GM21825 (cell line): ENCODE data around the gene ATF7IP2.
A peak's percentile ranks its signal among the peaks of the same experiment; 100 is the strongest.
"Not testable (repeated sequence)": the region's sequence is repeated elsewhere in the genome, so short reads cannot be mapped to it uniquely, and the experiment has no call there.

Experiments used
- ATAC-seq: cut with Tn5 transposase; IDR thresholded peaks from one replicate; pipeline ENCODE4 v1.9.1; 2021; ENCODE audit warnings: mild to moderate bottlenecking, moderate library complexity; ENCODE audit not compliant: unreplicated experiment

The ATF7IP2 gene, protein sequence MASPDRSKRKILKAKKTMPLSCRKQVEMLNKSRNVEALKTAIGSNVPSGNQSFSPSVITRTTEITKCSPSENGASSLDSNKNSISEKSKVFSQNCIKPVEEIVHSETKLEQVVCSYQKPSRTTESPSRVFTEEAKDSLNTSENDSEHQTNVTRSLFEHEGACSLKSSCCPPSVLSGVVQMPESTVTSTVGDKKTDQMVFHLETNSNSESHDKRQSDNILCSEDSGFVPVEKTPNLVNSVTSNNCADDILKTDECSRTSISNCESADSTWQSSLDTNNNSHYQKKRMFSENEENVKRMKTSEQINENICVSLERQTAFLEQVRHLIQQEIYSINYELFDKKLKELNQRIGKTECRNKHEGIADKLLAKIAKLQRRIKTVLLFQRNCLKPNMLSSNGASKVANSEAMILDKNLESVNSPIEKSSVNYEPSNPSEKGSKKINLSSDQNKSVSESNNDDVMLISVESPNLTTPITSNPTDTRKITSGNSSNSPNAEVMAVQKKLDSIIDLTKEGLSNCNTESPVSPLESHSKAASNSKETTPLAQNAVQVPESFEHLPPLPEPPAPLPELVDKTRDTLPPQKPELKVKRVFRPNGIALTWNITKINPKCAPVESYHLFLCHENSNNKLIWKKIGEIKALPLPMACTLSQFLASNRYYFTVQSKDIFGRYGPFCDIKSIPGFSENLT

DNA sequence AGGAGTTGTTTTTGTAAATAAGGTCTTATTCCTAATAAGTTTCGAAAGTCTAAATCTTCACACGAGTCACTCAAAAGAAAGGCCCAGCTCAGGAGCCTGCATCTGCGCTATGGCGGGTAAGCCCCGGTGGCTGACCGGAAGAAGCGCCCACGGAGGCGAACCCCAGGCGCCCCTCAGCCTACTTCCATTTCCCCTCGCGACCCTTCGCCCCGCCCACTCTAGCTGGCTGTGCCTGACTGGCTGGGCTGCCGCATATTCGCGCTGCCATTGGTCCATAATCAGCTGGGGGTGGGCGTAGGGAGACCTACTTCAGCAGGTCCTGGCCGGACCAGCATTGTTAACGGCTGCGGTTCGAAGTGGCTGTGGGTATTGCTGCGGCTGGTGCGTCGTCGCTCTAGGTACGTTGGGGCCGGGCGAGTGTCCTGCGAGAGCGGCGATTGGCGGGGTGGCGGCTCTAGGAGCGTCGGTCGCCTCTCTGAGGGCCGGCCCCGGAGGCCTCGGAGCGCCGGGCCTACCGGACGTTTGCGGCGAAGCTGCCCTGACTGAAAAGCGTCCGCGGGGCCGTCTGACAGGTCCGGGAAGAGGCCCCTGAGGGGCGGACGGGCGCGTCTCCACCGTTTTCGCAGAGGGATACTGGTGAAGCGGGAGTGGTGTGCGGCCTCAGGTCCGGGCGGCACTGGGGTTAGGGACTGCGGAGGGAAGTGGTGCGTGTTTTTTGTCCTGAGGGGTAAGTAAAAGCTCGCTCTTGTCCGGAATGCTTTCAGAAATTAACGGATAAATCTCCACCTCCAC, at the start of gene ATF7IP2:
Gene ATF7IP2, plus strand, starts transcription at position 337 of the 792 bp plus-strand sequence. CDS start 44,560 bp downstream, outside the sequence.
- peak; percentile 91 for ATAC-seq

DNA sequence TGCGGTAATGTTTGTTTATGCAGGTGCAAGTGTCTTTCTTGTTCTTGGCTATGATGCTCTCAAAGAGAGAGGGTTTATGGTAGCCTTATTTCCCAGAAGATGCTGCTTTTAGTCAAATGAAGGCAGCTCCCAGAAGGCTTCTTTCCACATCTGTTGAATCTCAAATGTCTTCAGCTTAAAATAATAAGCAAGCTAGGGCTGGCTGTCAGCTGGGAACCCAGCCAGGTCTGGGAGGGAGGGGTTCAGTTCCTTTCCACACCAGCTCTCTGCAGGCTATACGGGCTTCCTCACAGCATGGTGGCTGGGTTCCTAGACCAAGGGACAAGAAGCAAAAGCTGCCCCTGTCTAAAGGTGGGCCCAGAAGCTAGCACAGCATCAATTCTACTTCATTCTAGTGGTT, 47.4 kb upstream of the ATF7IP2 start:
- no peak for ATAC-seq

DNA sequence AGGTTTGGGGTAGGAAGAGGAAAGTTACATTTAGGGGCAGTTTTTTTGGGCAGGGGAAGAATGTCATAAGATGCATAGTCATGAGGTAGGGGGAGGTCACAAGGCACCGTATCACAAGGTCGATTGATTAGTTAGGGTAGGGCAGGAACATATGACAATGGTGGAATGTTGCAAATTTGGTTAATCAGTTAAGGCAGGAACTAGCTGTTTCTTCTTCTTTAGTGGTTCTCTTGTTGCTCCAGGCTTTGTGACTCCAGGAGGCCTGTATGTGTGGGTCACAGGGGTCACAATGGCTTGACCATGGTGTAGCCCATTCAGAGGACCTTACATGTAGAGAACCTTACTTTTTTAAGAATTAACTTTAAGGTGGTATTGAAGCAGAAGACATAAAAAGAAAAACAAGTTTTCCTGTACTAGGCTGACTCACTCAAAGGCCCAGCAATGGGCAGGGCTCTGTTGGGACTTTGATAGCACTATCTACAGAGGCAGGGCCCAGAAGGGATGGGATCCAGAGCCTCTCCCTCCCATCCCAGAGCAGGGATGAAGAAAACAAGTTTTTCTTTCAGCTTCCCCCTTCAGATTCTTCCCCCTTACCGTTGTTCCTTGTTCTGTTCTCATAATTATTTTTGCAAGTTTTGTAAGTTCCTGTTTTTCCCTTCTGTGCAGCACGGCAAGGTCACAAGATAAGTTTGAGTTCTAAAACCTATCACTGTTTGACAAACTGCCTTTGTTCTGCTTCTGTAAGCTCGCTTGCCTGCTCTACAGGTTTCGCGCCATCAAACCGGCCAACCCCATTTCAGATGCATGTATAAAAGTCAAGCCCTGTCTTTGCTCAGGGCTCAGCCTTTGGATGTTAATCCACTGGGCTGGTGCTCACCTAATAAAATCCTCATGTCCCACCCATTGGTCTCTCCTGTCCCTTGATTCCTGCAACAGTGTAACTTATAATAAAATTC, 45.8 kb upstream of the ATF7IP2 start:
- ATAC-seq: no peak

DNA sequence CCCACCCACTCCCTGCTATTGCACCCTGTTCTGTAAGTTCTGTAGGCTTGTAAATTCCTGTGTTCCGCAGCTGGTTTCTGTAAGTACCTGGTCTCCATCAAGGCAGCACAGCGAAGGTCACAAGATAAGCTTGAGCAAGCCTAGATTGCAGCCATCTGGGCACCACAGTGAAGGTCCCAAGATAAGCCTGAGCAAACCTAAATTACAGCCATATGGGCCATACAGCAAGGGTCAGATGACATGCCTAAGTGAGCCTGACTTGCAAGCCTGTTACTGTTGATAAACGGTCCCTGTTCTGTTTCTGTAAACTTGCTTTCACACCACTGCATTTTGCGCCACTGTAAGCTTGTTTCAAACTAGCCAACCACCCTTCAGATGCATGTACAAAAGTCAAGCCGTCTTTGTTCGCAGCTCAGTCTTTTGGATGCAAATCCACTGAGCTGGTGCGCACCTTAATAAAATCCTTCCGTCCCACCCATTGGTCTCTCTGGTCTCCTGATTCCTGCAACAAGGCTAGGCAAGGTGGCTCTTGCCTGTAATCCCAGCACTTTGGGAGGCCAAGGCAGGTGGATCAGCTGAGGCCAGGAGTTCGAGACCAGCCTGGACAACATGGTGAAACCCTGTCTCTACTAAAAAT, 42.6 kb upstream of the ATF7IP2 start:
- no peak for ATAC-seq

DNA sequence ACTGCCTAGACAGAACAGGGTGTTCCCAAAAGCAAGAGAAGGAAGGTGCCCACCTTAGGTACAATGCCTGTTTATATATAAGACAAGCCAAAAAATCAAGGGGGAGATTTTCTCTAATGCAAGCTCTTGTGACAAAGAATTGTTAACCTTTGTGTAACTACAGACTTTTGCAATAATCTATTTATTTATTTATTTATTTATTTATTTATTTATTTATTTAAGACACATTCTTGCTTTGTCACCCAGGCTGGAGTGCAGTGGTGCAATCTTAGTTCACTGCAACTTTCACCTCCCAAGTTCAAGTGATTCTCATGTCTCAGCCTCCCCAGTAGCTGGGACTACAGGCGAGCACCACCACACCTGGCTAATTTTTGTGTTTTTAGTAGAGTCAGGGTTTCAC, 41.2 kb upstream of the ATF7IP2 start:
- not testable (repeated sequence) for ATAC-seq

DNA sequence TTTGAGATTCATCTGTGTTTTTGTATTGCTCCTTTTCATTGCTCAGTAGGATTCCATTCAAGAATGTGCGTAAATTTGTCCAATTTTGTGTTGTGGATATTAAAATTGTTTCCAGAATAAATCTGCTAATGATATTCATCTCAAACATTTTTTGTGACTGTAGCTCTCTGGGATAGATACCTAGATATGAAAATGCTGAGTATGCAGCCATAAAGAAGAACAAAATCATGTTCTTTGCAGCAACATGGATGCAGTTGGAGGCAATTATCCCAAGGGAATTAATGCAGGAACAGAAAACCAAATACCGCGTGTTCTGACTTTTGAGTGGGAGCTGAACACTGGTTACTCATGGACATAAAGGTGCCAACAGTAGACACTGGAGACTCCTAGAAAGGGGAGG, 40.2 kb upstream of the ATF7IP2 start:
- ATAC-seq: no peak

DNA sequence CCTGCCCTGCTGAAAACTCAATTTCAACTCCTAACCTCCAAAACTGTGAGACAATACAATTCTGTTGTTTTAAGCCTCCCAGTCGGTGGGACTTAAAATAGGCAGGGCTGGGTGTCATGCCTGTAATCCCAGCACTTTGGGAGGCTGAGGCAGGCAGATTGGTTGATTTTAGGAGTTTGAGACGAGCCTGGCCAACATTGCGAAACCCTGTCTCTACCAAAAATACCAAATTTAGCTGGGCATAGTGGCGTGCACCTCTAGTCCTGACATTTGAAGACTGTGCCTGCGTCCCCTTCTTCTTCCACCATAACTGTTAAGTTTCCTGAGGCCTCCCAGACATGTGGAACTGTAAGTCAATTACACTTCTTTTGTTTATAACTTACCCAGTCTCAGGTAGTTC, 36.0 kb upstream of the ATF7IP2 start:
- ATAC-seq: no peak

DNA sequence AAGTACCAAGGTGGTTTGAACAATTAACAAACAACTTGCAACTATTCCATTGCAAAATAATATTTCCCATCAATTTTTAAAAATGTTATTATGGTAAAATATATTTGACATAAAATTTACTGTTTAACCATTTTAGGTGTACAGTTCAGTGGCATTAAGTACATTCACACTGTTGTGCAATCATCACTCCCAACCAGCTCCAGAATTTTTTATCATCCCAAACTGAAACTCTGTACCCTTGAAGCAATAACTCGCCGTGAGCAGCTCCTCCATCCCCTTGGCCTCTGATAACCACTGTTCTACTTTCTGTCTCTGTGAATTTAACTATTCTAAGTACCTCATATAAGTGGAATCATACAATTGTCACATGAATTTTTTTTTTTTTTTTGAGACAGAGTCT, 33.6 kb upstream of the ATF7IP2 start:
- no peak for ATAC-seq

DNA sequence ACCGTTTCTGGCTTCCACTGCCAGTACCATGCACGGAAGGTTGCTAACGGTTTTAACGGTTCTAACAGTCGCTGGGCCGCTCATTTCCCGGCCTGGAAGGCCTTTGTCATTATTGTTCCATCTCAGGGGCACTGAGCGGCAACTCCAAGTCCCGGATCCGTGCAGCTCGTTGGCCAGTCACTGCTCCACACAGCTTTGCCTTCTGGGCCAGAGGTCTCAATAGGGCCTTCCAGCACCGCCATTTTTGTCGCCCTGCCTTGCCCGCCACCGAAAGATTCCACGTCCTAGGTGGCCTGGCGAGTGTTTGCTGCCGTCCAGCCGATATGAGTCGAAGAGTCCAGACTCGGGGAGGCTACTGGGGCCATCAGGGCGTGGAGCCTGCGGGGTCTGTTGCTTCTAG, 30.3 kb upstream of the ATF7IP2 start:
- ATAC-seq: no peak

DNA sequence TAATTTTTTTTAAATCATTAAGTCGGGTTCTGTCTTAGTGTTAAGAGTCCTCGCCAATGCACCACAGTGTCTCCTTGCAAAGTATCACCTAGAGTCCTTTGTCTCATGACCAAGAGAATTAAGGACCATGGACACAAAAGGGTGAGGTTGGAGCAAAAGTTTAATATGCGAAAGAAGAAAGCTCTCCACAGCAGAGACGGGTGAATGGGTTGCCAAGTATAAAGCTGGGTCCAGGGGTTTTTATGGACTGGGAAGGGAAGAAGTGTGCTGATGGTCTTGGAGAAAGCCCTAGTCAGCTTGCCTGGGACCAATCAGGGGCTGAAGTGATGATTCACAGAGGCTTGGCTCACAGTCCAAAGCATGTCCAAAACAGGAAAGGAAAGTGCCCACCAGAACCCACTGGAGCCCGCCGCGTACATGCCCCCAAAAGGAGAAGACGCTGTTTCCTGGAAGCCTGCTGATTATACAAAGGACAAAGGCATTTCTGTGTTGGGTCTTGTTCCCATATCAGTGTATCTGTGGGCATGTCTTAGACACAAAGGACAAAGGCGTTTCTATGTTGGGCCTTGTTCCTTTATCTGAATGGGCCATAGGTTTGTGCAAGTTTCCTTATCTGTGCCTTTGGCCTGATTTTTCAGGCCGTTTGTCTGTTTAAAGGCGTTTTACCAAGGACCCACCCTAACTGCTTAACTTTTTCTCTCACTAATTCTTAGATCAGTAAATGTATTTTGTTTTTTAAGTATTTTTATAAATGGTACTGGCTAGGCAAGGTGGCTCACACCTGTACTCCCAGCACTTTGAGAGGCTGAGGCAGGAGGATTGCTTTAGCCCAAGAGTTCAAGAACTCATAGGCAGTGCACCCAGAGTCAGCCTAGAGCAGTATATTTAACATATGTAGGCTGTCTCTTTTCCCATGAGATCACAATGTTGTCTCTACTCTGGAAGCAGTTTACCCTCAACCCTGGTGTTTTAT, 28.7 kb upstream of the ATF7IP2 start:
- no peak for ATAC-seq

DNA sequence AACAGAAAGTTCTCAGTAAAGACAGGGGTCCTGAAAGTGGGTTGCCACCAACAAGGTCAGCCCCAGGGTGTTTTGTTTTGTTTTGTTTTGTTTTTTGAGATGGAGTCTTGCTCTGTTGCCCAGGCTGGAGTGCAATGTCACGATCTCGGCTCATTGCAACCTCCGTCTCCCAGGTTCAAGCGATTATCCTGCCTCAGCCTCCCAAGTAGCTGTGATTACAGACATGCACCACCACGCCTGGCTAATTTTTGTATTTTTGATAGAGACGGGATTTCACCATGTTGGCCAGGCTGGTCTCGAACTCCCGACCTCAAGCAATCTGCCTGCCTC, 24.1 kb upstream of the ATF7IP2 start:
- ATAC-seq: not testable (repeated sequence)

DNA sequence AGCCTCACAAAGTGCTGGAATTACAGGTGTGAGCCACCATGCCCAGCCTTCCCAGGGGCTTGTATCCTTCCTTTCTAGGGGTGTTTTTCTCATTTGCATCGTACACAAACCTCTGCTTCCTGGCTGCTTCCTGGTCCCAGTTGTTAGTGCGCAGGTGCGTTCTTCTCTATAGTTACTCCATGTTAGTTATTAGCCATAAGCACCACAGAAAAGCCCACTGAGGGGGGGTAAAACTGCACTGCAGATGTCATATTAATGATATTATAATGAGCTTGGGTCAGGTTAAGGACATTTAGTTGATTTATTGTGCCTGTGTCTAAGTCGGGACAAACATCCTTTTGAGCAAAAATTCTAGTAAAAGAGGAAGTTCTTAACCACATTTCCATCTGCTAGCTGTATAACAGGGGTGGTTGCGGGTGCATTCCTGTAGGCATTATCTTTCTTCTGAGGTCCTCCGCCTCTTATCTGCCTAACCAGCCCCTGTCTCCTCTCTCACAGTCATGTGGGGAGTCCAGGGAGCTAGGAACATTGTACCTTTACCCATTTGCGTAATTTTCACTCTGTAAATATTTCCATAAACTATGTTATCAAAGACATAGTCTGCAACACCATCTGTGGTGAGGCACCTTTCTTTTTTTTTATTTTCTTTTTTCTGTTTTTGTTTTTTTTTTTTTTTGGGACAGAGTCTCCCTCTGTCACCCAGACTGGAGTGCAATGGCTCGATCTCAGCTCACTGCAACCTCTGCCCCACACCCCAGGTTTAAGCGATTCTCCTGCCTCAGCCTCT, 23.6 kb upstream of the ATF7IP2 start:
- no peak for ATAC-seq

DNA sequence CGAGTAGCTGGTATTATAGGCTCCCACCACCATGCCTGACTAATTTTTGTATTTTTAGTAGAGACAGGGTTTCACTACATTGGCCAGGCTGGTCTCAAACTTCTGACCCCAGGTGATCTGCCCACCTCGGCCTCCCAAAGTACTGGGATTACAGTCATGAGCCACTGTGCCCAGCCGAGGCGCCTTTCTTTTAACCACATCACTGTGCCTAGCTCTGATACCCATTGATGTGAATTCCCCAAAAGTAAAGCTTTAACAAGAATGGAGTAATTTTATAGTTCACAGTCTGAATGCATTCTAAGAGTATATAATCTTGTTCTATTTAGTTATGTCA, 23.0 kb upstream of the ATF7IP2 start:
- ATAC-seq: not testable (repeated sequence)

DNA sequence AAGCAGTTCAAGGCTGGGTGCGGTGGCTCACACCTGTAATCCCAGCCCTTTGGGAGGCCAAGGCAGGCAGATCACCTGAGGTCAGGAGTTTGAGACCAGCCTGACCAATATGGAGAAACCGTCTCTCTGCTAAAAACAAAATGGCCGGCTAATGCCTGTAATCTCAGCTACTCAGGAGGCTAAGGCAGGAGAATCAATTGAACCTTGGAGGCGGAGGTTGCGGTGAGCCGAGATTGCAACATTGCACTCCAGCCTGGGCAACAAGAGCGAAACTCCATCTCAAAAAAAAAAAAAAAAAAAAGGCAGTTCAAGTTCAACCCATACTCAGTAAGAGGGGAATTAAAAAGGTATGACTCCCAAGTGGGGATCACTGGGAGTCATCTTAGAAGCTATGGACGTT, 19.2 kb upstream of the ATF7IP2 start:
- ATAC-seq: not testable (repeated sequence)

DNA sequence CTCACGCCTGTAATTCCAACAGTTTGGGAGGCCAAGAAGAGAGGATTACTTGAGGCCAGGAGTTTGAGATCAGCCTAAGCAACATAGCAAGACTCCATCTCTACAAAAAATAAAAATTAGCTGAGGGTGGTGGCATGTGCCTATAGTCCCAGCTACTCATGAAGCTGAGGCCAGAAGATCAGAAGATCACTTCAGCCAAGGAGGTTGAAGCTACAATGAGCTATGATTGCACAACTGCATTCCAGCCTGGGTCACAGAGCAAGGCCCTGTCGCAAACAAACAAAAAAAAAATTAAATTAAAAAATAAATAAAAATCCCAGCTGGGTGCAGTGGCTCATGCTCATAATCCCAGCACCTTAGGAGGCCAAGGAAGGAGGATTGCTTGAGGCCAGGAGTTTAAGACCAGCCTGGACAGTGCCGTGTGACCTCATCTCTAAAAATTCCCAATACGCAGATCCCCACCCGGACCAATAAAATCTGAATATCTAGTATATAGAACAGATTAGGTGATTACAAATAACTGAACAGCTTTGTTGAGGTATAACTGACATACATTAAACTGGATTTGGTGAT, 18.2 kb upstream of the ATF7IP2 start:
- ATAC-seq: no peak

DNA sequence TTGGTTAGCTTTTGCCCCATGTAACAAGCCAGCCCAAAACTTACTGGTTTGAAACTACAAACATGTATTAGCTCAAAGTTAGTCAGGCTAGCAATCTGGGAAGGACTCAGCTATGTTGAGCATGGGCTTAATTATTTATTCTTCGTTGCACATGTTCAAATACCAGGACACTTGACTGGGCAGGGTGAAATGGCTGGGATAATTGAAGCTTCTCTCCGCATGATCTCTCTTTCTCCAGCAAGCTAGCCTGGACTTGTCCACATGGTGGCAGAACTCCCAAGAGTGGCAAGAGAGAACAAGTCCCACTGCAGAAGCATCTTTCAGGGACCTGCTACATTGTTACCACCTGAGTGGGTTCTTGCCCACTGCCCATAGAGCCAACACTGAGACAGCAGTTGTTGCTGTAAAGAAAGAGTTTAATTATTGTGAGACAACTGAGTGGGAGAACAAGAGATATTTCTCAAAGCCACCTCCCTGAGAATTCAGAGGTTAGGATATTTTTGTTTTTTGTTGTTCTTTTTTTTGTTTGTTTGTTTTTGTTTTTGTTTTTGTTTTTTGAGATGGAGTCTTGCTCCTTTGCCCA, 16.8 kb upstream of the ATF7IP2 start:
- ATAC-seq: no peak

DNA sequence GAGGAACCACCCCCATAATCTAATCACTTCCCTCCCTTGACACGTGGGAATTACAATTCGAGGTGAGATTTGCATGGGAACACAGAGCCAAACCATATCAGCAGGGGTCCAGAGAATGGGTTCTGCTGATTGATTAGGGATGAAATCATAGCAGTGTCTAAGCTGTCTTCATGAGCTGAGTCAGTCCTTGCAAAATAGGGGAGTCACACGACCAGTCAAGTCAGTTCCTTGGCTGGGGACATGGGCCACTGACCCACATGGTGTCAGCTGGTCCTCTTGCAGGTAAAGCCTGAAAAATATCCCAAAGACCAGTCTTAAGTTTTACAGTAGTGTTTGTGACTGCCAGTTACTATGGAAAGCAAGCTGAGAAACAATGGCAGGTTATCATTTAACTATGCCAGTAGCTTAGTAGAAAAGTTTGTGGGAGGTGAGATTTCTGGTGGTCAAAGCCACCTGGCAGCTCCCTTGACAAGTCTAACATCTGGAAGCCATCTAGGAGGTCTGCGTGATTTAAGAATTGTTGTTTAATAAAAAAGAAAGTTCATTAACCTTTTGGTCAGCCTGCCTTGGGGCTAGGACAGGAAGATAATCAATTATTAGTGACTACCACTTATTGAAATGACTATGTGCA, 15.7 kb upstream of the ATF7IP2 start:
- ATAC-seq: no peak
